HG03521 (cell line): ENCODE results near the gene GTF2I.
"Not testable (repeated sequence)": the region's sequence is repeated elsewhere in the genome, so short reads cannot be mapped to it uniquely, and the experiment has no call there.

Source experiments
- ATAC-seq: cut with Tn5 transposase; IDR thresholded peaks from one replicate; pipeline ENCODE4 v1.9.1; 2021; ENCODE audit warnings: mild to moderate bottlenecking, moderate library complexity; ENCODE audit not compliant: unreplicated experiment

The GTF2I gene

GRCh38 chr7:74656441-74656836 lies 1.1 kb upstream of the GTF2I start:
- no peak for ATAC-seq

- ATAC-seq: peak; percentile 64
Measured at GRCh38 chr7:74656837-74657691, 454 bp upstream of the GTF2I start.

GRCh38 chr7:74658178-74659004 lies 873 bp downstream of the GTF2I start:
- ATAC-seq: peak; percentile 65

- not testable (repeated sequence) for ATAC-seq
Measured at GRCh38 chr7:74660202-74660601, 2.7 kb downstream of the GTF2I start.

- ATAC-seq: not testable (repeated sequence)
Measured at GRCh38 chr7:74661836-74662794, 4.6 kb downstream of the GTF2I start.

- no peak for ATAC-seq
Measured at GRCh38 chr7:74665296-74665938, 7.9 kb downstream of the GTF2I start.

GRCh38 chr7:74667013-74667412 lies 9.5 kb downstream of the GTF2I start:
- not testable (repeated sequence) for ATAC-seq

- not testable (repeated sequence) for ATAC-seq
Measured at GRCh38 chr7:74667520-74667919, 10.0 kb downstream of the GTF2I start.

- ATAC-seq: no peak
Measured at GRCh38 chr7:74671602-74672001, 14.1 kb downstream of the GTF2I start.

GRCh38 chr7:74672343-74672915 lies 14.9 kb downstream of the GTF2I start:
- no peak for ATAC-seq

- ATAC-seq: no peak
Measured at GRCh38 chr7:74674166-74674565, 16.6 kb downstream of the GTF2I start.

- ATAC-seq: no peak
Measured at GRCh38 chr7:74682829-74683228, 25.3 kb downstream of the GTF2I start.

- ATAC-seq: no peak
Measured at GRCh38 chr7:74683799-74684198, 26.3 kb downstream of the GTF2I start.

- no peak for ATAC-seq
Measured at GRCh38 chr7:74684473-74684872, 27.0 kb downstream of the GTF2I start.

GRCh38 chr7:74684921-74685320 lies 27.4 kb downstream of the GTF2I start:
- ATAC-seq: no peak

- no peak for ATAC-seq
Measured at GRCh38 chr7:74690474-74690873, 33.0 kb downstream of the GTF2I start.

- ATAC-seq: not testable (repeated sequence)
Measured at GRCh38 chr7:74704419-74704818, 46.9 kb downstream of the GTF2I start.

- no peak for ATAC-seq
Measured at GRCh38 chr7:74707238-74707637, 49.7 kb downstream of the GTF2I start.

GRCh38 chr7:74708569-74709275 lies 51.2 kb downstream of the GTF2I start:
- ATAC-seq: no peak
